ENCODE measurements around the gene DOK6.
"Not testable (repeated sequence)": the region's sequence is repeated elsewhere in the genome, so short reads cannot be mapped to it uniquely, and the experiment has no call there.

The DOK6 gene

GRCh38 chr18:69659142-69659651, 258.5 kb downstream of the DOK6 start:
- ATAC-seq (replicated peaks), result no peak
- Mint-ChIP-seq H3K4me1 (ENCODE audit: low read depth in 2 of 2) (peaks cover 3 to 7% of the 10 kb centered on the region in 2 donors), H3K9me3 (no peaks in the 10 kb centered on the region), H3K27me3 (peaks cover 18 to 22% of the 10 kb centered on the region in 2 donors), H3K27ac (no peak overlapping the region), H3K4me3 (no peak overlapping the region), H3K36me3 (ENCODE audit: insufficient read depth) (no peaks in the 10 kb centered on the region)
- no peak for DNase-seq

GRCh38 chr18:69662090-69662489, 261.4 kb downstream of the DOK6 start:
- peak overlapping the region in 1 of 2 donors; percentile 4 for H3K27ac Mint-ChIP-seq
- not testable (repeated sequence) for H3K4me3 Mint-ChIP-seq; ATAC-seq (replicated peaks); H3K36me3 Mint-ChIP-seq (ENCODE audit: insufficient read depth); DNase-seq; H3K4me1 Mint-ChIP-seq (ENCODE audit: low read depth in 2 of 2); H3K9me3 Mint-ChIP-seq
- H3K27me3 Mint-ChIP-seq, result peaks cover 9 to 23% of the 10 kb centered on the region in 2 donors

- no peak for DNase-seq
- Mint-ChIP-seq H3K4me3 (no peak overlapping the region), H3K9me3 (no peaks in the 10 kb centered on the region), H3K36me3 (ENCODE audit: insufficient read depth) (no peaks in the 10 kb centered on the region), H3K27ac (no peak overlapping the region), H3K27me3 (peaks cover 7 to 45% of the 10 kb centered on the region in 2 donors), H3K4me1 (ENCODE audit: low read depth in 2 of 2) (peaks cover 3 to 7% of the 10 kb centered on the region in 2 donors)
- ATAC-seq (replicated peaks), result no peak
Observed at GRCh38 chr18:69664399-69664798, 263.7 kb downstream of the DOK6 start.

GRCh38 chr18:69674292-69674877, 273.7 kb downstream of the DOK6 start:
- DNase-seq (no peak), ATAC-seq (replicated peaks) (no peak)
- Mint-ChIP-seq H3K9me3 (no peaks in the 10 kb centered on the region), H3K4me3 (no peak overlapping the region), H3K36me3 (ENCODE audit: insufficient read depth) (no peaks in the 10 kb centered on the region), H3K4me1 (ENCODE audit: low read depth in 2 of 2) (no peaks in the 10 kb centered on the region), H3K27ac (no peak overlapping the region), H3K27me3 (peaks cover 2 to 19% of the 10 kb centered on the region in 2 donors)

GRCh38 chr18:69674966-69675365, 274.3 kb downstream of the DOK6 start:
- H3K27me3 Mint-ChIP-seq, result peaks cover 0 to 17% of the 10 kb centered on the region in 2 donors
- no peaks in the 10 kb centered on the region for H3K36me3 Mint-ChIP-seq (ENCODE audit: insufficient read depth)
- no peaks in the 10 kb centered on the region for H3K4me1 Mint-ChIP-seq (ENCODE audit: low read depth in 2 of 2)
- no peak overlapping the region for H3K27ac Mint-ChIP-seq
- no peaks in the 10 kb centered on the region for H3K9me3 Mint-ChIP-seq
- no peak for ATAC-seq (replicated peaks)
- DNase-seq, result no peak
- no peak overlapping the region for H3K4me3 Mint-ChIP-seq

GRCh38 chr18:69677595-69677994, 276.9 kb downstream of the DOK6 start:
- H3K27me3 Mint-ChIP-seq, result peaks cover 0 to 11% of the 10 kb centered on the region in 2 donors
- H3K4me3 Mint-ChIP-seq, result no peak overlapping the region
- H3K36me3 Mint-ChIP-seq (ENCODE audit: insufficient read depth), result no peaks in the 10 kb centered on the region
- H3K27ac Mint-ChIP-seq, result no peak overlapping the region
- ATAC-seq (replicated peaks) (no peak), DNase-seq (no peak)
- H3K4me1 Mint-ChIP-seq (ENCODE audit: low read depth in 2 of 2), result no peaks in the 10 kb centered on the region
- H3K9me3 Mint-ChIP-seq, result no peaks in the 10 kb centered on the region

GRCh38 chr18:69680123-69680522, 279.4 kb downstream of the DOK6 start:
- Mint-ChIP-seq H3K27me3 (peaks cover 0 to under 1% of the 10 kb centered on the region in 2 donors), H3K9me3 (no peaks in the 10 kb centered on the region)
- DNase-seq, result no peak

GRCh38 chr18:69683176-69683575, 282.5 kb downstream of the DOK6 start:
- no peak for DNase-seq
- no peak for ATAC-seq (replicated peaks)
- no peaks in the 10 kb centered on the region for H3K9me3 Mint-ChIP-seq
- H3K4me1 Mint-ChIP-seq (ENCODE audit: low read depth in 2 of 2), result no peaks in the 10 kb centered on the region
- H3K4me3 Mint-ChIP-seq, result no peak overlapping the region
- H3K27ac Mint-ChIP-seq, result no peak overlapping the region
- no peaks in the 10 kb centered on the region for H3K36me3 Mint-ChIP-seq (ENCODE audit: insufficient read depth)
- no peaks in the 10 kb centered on the region for H3K27me3 Mint-ChIP-seq

More at GRCh38 chr18:69680123-69680522, 279.4 kb downstream of the DOK6 start:
- H3K27ac Mint-ChIP-seq, result no peak overlapping the region
- no peak for ATAC-seq (replicated peaks)
- H3K4me3 Mint-ChIP-seq, result no peak overlapping the region
- no peaks in the 10 kb centered on the region for H3K36me3 Mint-ChIP-seq (ENCODE audit: insufficient read depth)
- no peaks in the 10 kb centered on the region for H3K4me1 Mint-ChIP-seq (ENCODE audit: low read depth in 2 of 2)

GRCh38 chr18:69684789-69685188, 284.1 kb downstream of the DOK6 start:
- Mint-ChIP-seq H3K9me3 (no peaks in the 10 kb centered on the region), H3K27ac (no peak overlapping the region), H3K4me3 (no peak overlapping the region), H3K4me1 (ENCODE audit: low read depth in 2 of 2) (no peaks in the 10 kb centered on the region), H3K27me3 (no peaks in the 10 kb centered on the region), H3K36me3 (ENCODE audit: insufficient read depth) (no peaks in the 10 kb centered on the region)
- DNase-seq (no peak), ATAC-seq (replicated peaks) (no peak)

- no peak overlapping the region for H3K27ac Mint-ChIP-seq
- no peaks in the 10 kb centered on the region for H3K27me3 Mint-ChIP-seq
- no peak for ATAC-seq (replicated peaks)
- no peaks in the 10 kb centered on the region for H3K4me1 Mint-ChIP-seq (ENCODE audit: low read depth in 2 of 2)
- no peaks in the 10 kb centered on the region for H3K36me3 Mint-ChIP-seq (ENCODE audit: insufficient read depth)
- H3K9me3 Mint-ChIP-seq, result no peaks in the 10 kb centered on the region
- DNase-seq, result no peak
- no peak overlapping the region for H3K4me3 Mint-ChIP-seq
Observed at GRCh38 chr18:69686861-69687260, 286.2 kb downstream of the DOK6 start.

- Mint-ChIP-seq H3K27me3 (peaks cover 0 to 6% of the 10 kb centered on the region in 2 donors), H3K4me1 (ENCODE audit: low read depth in 2 of 2) (no peaks in the 10 kb centered on the region), H3K9me3 (no peaks in the 10 kb centered on the region), H3K36me3 (ENCODE audit: insufficient read depth) (no peaks in the 10 kb centered on the region), H3K4me3 (no peak overlapping the region), H3K27ac (no peak overlapping the region)
- DNase-seq (no peak), ATAC-seq (replicated peaks) (no peak)
Observed at GRCh38 chr18:69689121-69689759, 288.6 kb downstream of the DOK6 start.

GRCh38 chr18:69691008-69691760, 290.5 kb downstream of the DOK6 start:
- ATAC-seq (replicated peaks) (no peak), DNase-seq (no peak)
- H3K36me3 Mint-ChIP-seq (ENCODE audit: insufficient read depth), result no peaks in the 10 kb centered on the region
- H3K4me3 Mint-ChIP-seq, result no peak overlapping the region
- H3K27ac Mint-ChIP-seq, result no peak overlapping the region
- H3K27me3 Mint-ChIP-seq, result peaks cover 0 to 9% of the 10 kb centered on the region in 2 donors
- no peaks in the 10 kb centered on the region for H3K9me3 Mint-ChIP-seq
- H3K4me1 Mint-ChIP-seq (ENCODE audit: low read depth in 2 of 2), result no peaks in the 10 kb centered on the region

GRCh38 chr18:69697069-69697468, 296.4 kb downstream of the DOK6 start:
- no peaks in the 10 kb centered on the region for H3K9me3 Mint-ChIP-seq
- peaks cover 3 to 6% of the 10 kb centered on the region in 2 donors for H3K4me1 Mint-ChIP-seq (ENCODE audit: low read depth in 2 of 2)
- H3K27ac Mint-ChIP-seq, result no peak overlapping the region
- peaks cover 5 to 9% of the 10 kb centered on the region in 2 donors for H3K27me3 Mint-ChIP-seq
- ATAC-seq (replicated peaks) (no peak), DNase-seq (no peak)
- H3K4me3 Mint-ChIP-seq, result no peak overlapping the region
- H3K36me3 Mint-ChIP-seq (ENCODE audit: insufficient read depth), result no peaks in the 10 kb centered on the region
